NB4 (cell line): ENCODE measurements around the gene TCF12.

Experiments
- CTCF ChIP-seq: IDR thresholded peaks from one replicate; pipeline ENCODE4 v1.5.1; 2012; ENCODE audit warnings: low read depth, low read length
- MYC ChIP-seq: IDR thresholded peaks from 2 replicates; pipeline ENCODE4 v1.6.1; 2011; ENCODE audit warnings: low read depth, low read length

- TF ChIP-seq CTCF (no peak), MYC (no peak)
Observed at GRCh38 chr15:57237676-57238075, 319.2 kb downstream of the TCF12 start.
